ENCODE results near the gene BRME1. TPM values are rescaled to one million over a fixed set of nuclear protein-coding genes. Genes with fewer than 3 reads are reported as not detected.
"Not testable (repeated sequence)": the region's sequence is repeated elsewhere in the genome, so short reads cannot be mapped to it uniquely, and the experiment has no call there.

The BRME1 gene
- total RNA-seq, 1 experiment from 2014 or later, result 6.7 TPM

GRCh38 chr19:13856497-13856896 lies 49.4 kb downstream of the BRME1 start:
- no peaks in the 10 kb centered on the region for H3K36me3 Mint-ChIP-seq (ENCODE audit: insufficient read depth in 1 of 3, low read depth in 3 of 3)
- Histone ChIP-seq H4K20me1 (ENCODE audit: control insufficient read depth, insufficient read depth, insufficient read length) (no peaks in the 10 kb centered on the region), H4K5ac (ENCODE audit: insufficient read length, low read depth, low read length) (no peak overlapping the region), H3K18ac (ENCODE audit: insufficient read length, low read depth, low read length) (no peak overlapping the region), H3K4ac (ENCODE audit: low read depth, low read length) (no peak overlapping the region), H2BK120ac (ENCODE audit: low read depth, low read length, poor library complexity, severe bottlenecking) (no peak overlapping the region), H3K9me3 (ENCODE audit: control insufficient read depth, low read depth, low read length) (no peaks in the 10 kb centered on the region), H2AFZ (ENCODE audit: low read length) (no peak overlapping the region), H2BK5ac (ENCODE audit: insufficient read length, low read length) (no peak overlapping the region), H3K56ac (ENCODE audit: insufficient read length, low read depth, low read length) (no peak overlapping the region), H3K27ac (ENCODE audit: insufficient read length, low read depth, low read length) (no peak overlapping the region), H3T11ph (ENCODE audit: low read length) (no peak overlapping the region), H3K9ac (ENCODE audit: extremely low read depth, insufficient read length, low read length) (no peak overlapping the region), H3K79me2 (ENCODE audit: insufficient read depth, low read length) (no peaks in the 10 kb centered on the region), H3K4me2 (ENCODE audit: insufficient read depth, insufficient read length, low read length) (no peak overlapping the region), H4K8ac (replicated peaks; ENCODE audit: insufficient read length, low read depth, low read length) (no peak overlapping the region), H3K23ac (ENCODE audit: insufficient read length, low read depth, low read length) (no peak overlapping the region), H2BK20ac (ENCODE audit: low read depth, low read length, poor library complexity, severe bottlenecking) (no peak overlapping the region), H2BK12ac (ENCODE audit: insufficient read length, low read depth, low read length) (no peak overlapping the region), H4K91ac (ENCODE audit: insufficient read length, low read depth, low read length) (no peak overlapping the region), H3K27me3 (ENCODE audit: insufficient read depth, low read length) (no peaks in the 10 kb centered on the region), H2BK15ac (ENCODE audit: low read depth, low read length) (no peak overlapping the region), H3K14ac (ENCODE audit: insufficient read depth, low read length) (no peak overlapping the region), H3K4me1 (ENCODE audit: insufficient read depth, low read length) (no peaks in the 10 kb centered on the region), H3K23me2 (ENCODE audit: insufficient read length, low read depth, low read length, poor library complexity, severe bottlenecking) (no peaks in the 10 kb centered on the region), H2AK5ac (ENCODE audit: insufficient read length, low read length) (no peak overlapping the region), H3K79me1 (ENCODE audit: insufficient read depth, low read depth, low read length, poor library complexity, severe bottlenecking) (no peaks in the 10 kb centered on the region)
- peaks cover 2% of the 10 kb centered on the region; the same call in 1 of the 2 replicates for H3K27me3 Mint-ChIP-seq (ENCODE audit: low read depth)
- no CpG with 5 or more reads among the region's 2 CpGs for WGBS (ENCODE audit: extremely low coverage, insufficient read length, low lambda C conversion rate)
- no peak overlapping the region for H3K4me3 Mint-ChIP-seq
- H3K27ac Mint-ChIP-seq, result no peak overlapping the region
- DNase-seq, result no peak
- H3K9me3 Mint-ChIP-seq, result no peaks in the 10 kb centered on the region
- H3K4me1 Mint-ChIP-seq, result peaks cover 4 to 15% of the 10 kb centered on the region in 2 experiments
- TF ChIP-seq CTCF (conservative IDR thresholded peaks at IDR 0.05), result no peak

GRCh38 chr19:13852171-13852707 lies 53.7 kb downstream of the BRME1 start:
- H2AK5ac ChIP-seq (ENCODE audit: insufficient read length, low read length); H3K79me2 ChIP-seq (ENCODE audit: insufficient read depth, low read length); H3K27ac ChIP-seq (ENCODE audit: insufficient read length, low read depth, low read length); H3K79me1 ChIP-seq (ENCODE audit: insufficient read depth, low read depth, low read length, poor library complexity, severe bottlenecking); H2AFZ ChIP-seq (ENCODE audit: low read length); H3K4me1 ChIP-seq (ENCODE audit: insufficient read depth, low read length); H3K4ac ChIP-seq (ENCODE audit: low read depth, low read length); H3K27me3 Mint-ChIP-seq (ENCODE audit: low read depth); H3K18ac ChIP-seq (ENCODE audit: insufficient read length, low read depth, low read length); H3K4me3 Mint-ChIP-seq; H2BK120ac ChIP-seq (ENCODE audit: low read depth, low read length, poor library complexity, severe bottlenecking); H3K23me2 ChIP-seq (ENCODE audit: insufficient read length, low read depth, low read length, poor library complexity, severe bottlenecking); H3K23ac ChIP-seq (ENCODE audit: insufficient read length, low read depth, low read length); H2BK5ac ChIP-seq (ENCODE audit: insufficient read length, low read length); H3K9me3 ChIP-seq (ENCODE audit: control insufficient read depth, low read depth, low read length); H3K56ac ChIP-seq (ENCODE audit: insufficient read length, low read depth, low read length); H4K20me1 ChIP-seq (ENCODE audit: control insufficient read depth, insufficient read depth, insufficient read length); H2BK12ac ChIP-seq (ENCODE audit: insufficient read length, low read depth, low read length); H4K91ac ChIP-seq (ENCODE audit: insufficient read length, low read depth, low read length); H3K14ac ChIP-seq (ENCODE audit: insufficient read depth, low read length); H3K9ac ChIP-seq (ENCODE audit: extremely low read depth, insufficient read length, low read length); H3T11ph ChIP-seq (ENCODE audit: low read length); H4K8ac ChIP-seq (replicated peaks; ENCODE audit: insufficient read length, low read depth, low read length); H3K27me3 ChIP-seq (ENCODE audit: insufficient read depth, low read length); DNase-seq; H3K27ac Mint-ChIP-seq; H2BK20ac ChIP-seq (ENCODE audit: low read depth, low read length, poor library complexity, severe bottlenecking); H4K5ac ChIP-seq (ENCODE audit: insufficient read length, low read depth, low read length); H3K36me3 Mint-ChIP-seq (ENCODE audit: insufficient read depth in 1 of 3, low read depth in 3 of 3); H3K4me2 ChIP-seq (ENCODE audit: insufficient read depth, insufficient read length, low read length); H2BK15ac ChIP-seq (ENCODE audit: low read depth, low read length); H3K9me3 Mint-ChIP-seq: not testable (repeated sequence)
- no CpG with 5 or more reads among the region's 12 CpGs for WGBS (ENCODE audit: extremely low coverage, insufficient read length, low lambda C conversion rate)
- peaks cover 12 to 15% of the 10 kb centered on the region in 2 experiments for H3K4me1 Mint-ChIP-seq
